Measurements from ENCODE around the gene TEX47.

The TEX47 gene

DNA sequence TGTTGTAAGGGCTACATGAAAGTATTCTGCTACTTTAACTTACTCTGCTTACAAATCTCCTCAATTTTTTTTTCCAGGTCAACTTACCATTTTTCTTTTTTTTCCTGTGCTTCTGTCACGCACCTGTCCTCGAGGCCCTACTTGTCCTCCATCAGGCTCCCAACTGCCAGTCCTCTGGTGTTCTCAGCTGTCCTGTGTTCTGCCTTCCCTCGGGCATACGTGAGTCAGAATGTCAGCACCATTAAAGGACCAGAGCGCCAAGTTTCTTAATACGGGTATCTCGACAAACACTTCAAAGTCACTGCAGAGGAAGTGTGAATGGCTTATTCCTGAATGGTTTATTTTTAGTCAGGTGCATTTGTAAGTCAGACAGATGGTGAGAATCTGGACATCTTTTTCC lies at the start of gene TEX47:
Gene TEX47, minus strand, starts transcription at position 185 of the 400 bp plus-strand sequence. CDS start 795 bp downstream, outside the sequence.
- FAIRE-seq (no peak), DNase-seq (ENCODE audit: insufficient read length, low spot score) (no peak)

DNA sequence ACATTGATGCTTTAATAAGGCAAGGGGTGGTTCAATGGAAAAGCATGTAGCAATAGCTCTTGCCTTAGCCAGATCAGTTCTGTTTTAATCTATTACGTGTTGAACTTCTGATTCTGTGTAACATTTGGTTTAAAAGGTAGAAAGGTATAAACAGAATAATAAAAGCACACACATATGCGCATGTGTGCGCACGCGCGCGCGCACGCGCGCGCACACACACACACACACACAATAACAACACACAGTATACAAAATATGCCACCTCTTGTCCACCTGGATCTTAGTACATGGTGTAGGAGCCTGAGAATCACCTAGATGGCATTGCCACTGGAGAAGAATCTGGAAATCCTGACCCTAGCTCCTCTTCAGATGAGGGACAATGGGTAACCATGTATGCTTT lies 49.6 kb upstream of the TEX47 start:
- DNase-seq (ENCODE audit: insufficient read length, low spot score) (no peak), FAIRE-seq (no peak)

DNA sequence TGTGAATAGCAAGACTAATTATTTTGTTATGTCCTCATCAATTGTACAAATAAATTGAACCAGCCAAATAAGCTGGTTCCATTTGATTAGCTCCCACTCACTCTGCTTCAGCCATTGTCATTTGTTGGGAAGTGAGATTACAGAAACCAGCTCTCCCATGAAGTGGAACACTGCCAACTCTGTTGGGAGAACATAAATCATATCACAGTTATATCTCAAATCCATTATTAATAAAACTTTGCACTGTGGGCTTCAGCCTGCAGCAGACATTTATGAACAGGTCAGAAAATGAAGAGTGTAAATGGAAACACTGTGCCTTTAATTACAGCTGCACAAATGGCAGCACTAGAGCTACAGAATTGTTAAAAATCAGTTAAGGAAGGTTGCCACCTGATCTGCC lies 46.7 kb upstream of the TEX47 start:
- DNase-seq (ENCODE audit: insufficient read length, low spot score) = no peak
- FAIRE-seq = no peak

DNA sequence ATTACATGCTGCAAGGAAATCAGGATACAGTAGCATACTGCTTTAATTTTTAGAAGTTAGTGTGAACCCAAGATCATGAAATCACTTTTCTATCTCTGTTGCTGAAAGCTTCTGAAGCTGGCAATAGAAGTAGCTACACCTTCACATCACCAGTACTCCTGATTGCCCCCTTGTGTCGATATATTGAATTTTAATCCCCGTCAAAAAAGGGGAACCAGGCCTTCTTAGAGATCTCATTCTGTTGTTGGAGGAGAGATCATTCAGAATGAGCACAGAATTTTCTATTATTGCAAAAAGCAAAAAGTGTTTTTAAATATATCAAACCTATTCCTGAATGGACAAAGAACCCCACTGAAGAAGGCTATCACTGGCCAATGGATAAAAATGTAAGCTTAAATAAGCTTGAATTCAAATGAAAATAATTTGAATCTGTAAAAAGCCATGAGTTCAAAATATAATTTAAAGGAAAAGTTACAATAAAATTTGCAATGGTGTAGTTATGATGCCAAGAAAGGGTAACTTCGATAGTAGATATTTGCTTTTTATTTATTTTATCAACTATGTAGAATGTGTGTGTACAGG lies 39.7 kb upstream of the TEX47 start:
- DNase-seq (ENCODE audit: insufficient read length, low spot score) (no peak), FAIRE-seq (no peak)

DNA sequence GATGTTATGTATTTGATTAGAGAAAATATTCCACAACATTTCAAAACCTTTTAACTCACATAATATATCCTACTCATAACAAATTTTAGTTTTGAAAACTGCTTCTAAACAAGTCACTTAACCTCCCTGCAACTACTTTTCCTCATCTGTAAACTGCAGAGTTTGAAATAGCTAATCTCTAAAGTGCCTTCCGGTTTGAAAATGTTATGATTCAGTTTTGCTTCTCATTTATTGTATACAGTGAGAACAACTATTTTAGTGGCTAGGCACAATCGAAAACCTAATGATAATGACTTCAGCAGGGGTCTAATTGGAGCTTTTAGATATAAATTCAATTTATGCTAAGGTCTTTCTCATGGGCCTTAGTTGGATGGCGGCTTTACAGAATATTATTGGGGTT lies 30.7 kb upstream of the TEX47 start:
- DNase-seq (ENCODE audit: insufficient read length, low spot score) (no peak), FAIRE-seq (no peak)

DNA sequence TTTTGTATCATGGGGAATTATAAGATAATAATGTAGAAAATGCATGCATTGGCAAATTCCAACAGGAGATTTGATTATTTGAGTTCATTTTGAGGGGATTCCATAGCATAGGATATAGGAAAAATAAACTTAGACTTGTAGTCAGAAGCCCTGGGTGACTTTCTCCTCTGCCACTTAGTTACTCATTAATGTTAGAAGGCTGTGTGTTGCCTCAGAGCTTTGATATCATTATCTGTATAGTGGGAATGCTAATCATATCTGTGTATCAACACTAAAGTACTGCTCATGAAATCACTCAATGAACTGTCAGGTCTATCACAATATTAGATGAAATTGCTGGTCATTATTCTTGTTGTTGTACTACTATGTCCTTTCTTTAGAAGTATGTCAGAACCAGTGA lies 23.0 kb upstream of the TEX47 start:
- no peak for FAIRE-seq
- DNase-seq (ENCODE audit: insufficient read length, low spot score) = no peak

DNA sequence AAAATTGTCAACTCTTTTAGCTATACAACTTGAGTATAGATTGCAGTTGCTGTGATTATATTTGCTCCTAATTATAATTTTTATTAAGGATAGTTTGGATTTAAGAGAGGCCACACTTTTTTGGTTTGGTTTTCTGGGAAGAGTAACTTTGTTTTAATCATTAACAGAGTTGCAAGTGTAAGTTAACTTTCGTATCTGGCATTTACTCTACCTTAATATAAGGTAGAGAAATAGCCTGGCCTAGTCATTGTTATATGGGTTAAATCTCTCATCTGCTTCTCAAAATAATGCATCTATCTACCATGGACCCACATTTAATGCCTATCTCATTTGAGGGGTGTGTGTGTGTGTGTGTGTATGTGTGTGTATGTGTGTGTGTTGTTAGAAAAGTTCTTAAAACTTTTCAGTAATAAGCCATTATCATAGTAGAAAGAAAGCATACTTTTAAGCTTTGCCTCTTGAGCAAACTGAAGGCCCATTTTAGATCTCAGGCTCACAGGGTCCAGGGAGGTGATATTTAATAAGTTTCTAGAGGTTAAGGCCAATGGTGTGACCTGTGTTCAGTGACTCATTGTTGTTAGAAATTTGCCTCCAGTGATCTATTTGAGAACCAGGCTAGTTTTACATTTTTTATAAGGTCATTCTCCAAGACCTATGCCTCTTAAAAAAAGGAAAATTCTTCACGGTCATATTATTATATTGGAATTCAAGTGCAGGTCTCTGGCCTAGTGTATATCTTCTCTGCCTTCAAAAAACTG lies 10.9 kb upstream of the TEX47 start:
- FAIRE-seq (no peak), DNase-seq (ENCODE audit: insufficient read length, low spot score) (no peak)

DNA sequence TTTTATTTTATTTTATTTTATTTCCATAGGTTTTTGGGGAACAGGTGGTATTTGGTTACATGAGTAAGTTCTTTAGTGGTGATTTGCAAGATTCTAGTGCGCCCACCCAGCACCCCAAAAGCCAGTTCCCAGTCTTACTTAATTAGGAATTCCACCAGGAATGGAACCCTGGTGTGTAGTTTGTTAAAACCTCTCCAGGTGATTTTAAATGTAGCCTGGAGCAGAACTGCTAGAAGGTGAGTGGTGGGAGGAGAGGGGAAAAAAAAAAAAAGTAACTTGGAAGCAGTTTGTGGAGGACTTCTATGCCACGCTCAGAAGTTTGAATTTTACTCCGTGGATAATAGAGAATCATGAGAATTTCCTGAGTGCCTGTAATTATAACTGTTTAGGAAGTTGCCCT lies 5.5 kb upstream of the TEX47 start:
- FAIRE-seq (no peak), DNase-seq (ENCODE audit: insufficient read length, low spot score) (no peak)

DNA sequence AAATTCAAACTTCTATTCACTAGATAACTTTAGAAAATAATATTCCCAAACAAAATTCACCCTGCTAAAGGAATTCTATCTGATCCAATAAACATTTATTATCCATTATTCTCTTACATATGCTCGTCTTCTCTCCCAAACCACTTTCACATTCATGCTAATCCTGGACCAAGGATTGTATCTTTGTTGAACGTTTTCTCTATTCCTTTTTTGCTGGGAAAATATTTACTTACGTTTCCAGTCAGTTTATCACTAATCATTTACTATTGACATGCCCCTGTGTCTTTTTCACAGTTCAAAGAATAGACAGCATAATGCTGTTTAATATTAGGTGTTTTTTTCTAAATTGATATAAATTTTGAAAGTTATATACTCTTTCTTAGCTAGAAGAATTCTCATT lies 3.2 kb downstream of the TEX47 start:
- FAIRE-seq (no peak), DNase-seq (ENCODE audit: insufficient read length, low spot score) (no peak)

DNA sequence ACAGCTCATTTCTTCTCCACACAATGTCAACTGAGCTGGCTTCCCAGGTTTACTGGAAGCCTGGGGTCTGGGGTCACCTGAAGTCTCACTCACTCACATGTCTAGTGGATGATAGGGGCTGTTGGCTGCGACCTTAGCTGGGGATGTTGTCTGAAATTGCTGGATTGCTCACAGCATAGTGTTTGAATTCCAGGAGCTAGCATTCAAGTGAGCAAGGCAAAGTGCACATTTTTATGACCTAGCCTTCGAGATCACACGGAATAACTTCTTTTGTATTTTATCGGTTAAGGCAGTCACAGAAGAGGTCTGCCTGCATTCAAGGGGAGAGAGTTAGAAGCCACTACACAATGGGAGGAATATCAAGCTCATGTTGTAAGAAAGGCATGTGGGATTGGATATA lies 3.6 kb downstream of the TEX47 start:
- FAIRE-seq (no peak), DNase-seq (ENCODE audit: insufficient read length, low spot score) (no peak)

DNA sequence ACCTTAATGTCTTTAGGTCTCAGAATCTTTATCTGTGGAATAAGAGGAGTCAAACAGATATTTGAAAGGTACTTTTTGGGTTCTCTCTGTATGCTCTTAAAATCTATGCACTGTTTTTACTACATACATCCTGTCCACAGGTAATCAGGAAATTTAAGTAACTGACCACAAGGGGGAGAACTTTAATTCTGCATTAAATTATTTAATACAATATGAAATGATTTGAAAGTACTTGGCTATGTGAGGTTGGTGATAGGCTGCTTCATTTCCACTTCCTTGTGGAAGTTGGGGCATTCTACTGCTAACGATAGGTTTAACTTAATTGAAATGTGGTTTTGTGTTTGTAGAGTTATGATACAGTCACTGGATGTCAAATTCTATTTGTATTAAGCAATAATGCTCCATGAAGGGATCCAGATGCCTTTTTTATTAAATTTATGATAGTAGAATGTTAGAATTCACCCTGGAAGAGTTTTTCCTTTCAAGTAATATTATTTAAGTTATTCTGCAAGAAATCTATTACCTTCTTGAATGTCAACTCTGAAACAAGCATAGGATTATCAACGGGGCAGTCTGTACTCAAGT lies 6.0 kb downstream of the TEX47 start:
- FAIRE-seq = no peak
- DNase-seq (ENCODE audit: insufficient read length, low spot score) = no peak

DNA sequence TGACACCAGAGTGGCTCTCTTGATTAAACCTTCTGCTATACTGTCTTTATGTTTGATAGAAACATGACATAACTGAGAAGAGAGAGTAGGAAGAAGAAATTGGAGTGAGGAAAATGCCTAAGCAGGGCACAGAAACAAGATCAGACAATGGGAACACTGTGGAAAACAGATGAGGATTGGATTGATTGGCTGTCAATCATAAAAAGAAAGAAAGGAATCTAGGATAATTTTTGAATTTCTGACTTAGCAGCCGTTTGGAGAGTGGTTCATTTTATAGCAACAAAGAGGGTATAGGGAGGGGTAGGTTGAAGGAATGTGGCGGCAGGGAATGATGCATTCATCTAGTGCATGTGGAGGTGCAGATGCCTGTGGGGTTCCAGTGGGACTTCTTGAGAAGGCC lies 7.8 kb downstream of the TEX47 start:
- no peak for FAIRE-seq
- no peak for DNase-seq (ENCODE audit: insufficient read length, low spot score)

DNA sequence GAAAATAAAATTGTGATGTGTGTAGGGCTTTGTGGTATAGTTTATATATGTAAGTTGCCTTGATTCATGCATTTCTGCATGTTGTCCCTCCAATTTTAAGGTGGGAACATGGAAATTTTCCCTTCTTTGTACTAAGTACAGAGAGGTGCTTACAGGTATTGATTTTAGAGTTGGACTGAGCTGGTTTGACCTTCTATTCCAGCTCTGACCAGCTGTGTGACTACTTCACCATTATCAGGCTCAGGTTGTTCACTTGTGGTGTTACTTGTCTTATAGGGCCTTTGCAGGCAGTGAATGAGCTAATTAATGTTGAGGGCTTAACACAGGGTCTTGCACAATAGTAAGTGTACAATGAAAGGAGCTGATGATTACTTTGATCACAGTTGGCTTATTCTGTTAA lies 19.7 kb downstream of the TEX47 start:
- FAIRE-seq (no peak), DNase-seq (ENCODE audit: insufficient read length, low spot score) (no peak)

DNA sequence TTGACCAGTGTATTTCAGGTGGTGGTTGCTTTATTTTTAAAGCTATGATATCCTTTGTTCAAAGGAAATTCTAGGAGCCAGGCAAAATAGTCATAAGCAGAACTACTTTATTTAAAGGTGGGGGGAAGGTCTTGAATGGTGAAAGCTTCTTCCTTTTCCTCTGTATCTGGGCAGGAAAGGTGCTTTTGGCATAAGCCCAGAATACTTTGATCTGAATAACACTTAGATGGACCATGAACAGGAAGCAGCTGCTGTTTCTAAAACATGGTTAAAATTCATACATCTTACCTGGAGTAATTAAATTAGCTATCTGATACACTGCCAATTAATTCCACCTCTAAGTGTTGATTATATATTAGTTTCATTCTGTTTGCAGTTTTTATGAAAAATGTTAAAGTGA lies 22.8 kb downstream of the TEX47 start:
- no peak for FAIRE-seq
- DNase-seq (ENCODE audit: insufficient read length, low spot score) = no peak

DNA sequence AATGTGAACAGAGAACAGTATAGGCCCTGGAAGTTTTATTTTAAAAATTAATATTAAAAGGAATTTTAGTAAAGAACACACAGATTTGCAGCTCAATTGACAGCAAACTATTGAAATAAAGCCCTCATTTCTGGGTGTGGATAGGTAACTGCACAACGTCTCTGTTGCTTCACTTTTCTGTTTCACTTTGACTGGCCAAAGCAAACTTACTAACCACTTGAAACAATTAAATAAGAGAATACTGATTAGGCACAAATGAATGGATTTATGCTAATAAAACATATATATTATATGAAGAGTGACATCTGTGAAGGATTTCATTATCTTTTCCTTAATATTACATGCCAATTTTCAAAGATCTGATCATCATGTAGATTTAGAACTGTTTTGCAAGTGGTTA lies 24.1 kb downstream of the TEX47 start:
- no peak for DNase-seq (ENCODE audit: insufficient read length, low spot score)
- FAIRE-seq = no peak

DNA sequence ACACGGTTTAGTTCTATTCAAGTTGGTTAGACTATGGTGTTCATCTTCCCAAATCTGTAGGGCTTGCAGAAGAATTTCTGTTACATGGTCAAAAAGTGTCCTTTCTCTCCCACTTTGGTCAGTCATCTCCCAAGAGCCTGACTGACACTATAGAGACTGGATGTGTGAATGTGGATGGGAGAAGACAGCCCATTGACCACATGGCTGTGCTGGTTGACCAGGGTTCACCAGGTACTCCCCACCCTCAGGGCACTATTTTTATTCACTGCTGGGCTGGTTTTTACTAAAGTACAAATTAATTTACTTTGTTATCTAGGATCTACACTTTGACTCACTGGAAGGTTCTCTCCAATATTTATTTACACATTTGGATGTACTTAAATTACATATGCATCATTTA lies 33.8 kb downstream of the TEX47 start:
- DNase-seq (ENCODE audit: insufficient read length, low spot score) (no peak), FAIRE-seq (no peak)

DNA sequence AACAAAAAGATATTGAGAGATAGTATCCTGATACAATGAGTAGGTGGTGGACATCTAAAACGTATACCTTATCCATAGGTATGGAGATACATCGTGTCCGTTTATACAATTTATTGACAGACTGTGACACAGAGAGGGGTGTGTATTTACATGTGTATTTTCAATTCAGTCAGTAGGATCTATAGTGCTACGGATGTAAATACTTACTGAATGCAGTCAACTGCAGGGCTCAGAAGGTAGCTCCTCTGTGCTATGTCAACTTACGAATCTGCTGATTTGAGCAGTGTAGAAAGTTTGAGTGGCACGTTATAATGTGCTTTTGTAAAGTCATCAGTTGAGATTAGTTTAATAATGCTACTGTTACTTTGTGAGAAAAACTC lies 35.4 kb downstream of the TEX47 start:
- no peak for FAIRE-seq
- DNase-seq (ENCODE audit: insufficient read length, low spot score) = no peak

DNA sequence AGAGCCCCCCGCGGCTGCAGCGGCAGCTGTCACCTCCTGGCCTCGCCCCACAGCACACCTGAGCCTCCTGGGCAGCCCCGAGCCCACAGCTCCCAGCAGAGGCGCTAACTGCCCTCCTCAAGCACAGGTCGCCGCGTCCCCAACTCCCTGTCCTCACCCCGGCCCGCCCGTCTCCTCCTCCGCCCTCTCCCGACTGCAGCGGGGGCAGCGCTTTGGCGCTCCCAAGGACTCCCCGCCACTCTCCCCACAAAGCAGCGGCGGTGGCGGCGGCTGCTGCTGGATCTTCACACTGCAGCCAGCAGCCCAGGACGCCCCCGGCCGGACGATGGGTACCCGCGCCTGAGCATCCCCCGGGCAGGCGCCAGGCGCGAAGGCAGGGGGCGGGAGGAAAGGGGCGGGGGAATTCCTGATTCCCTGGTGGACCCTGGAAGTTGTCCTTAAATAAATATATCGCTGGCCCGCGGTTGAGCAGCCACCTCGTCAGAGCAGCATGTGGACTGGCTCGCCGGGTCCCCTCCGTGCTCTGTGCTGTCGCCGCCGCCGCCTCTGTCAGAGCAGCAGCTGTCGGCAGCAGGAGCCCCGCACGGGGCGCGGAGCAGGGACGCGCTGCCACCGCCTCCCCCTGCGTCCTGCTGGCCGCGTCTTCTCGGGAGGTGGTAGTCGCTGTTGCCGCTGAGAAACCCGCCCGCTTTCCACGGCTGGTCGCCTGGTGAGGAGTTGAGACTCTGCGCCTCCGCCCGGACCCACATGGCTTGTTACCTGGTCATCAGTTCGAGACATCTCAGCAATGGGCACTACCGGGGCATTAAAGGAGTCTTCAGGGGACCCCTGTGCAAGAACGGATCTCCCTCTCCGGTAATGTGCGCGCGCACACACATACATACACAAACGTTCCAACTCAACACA lies 36.1 kb downstream of the TEX47 start, which contains the start of gene ZNF804B:
Gene ZNF804B, plus strand, starts transcription at position 471 of the 906 bp plus-strand sequence. Its CDS starts 277 bp downstream, at position 748.
- DNase-seq (ENCODE audit: insufficient read length, low spot score) (no peak), FAIRE-seq (no peak)

DNA sequence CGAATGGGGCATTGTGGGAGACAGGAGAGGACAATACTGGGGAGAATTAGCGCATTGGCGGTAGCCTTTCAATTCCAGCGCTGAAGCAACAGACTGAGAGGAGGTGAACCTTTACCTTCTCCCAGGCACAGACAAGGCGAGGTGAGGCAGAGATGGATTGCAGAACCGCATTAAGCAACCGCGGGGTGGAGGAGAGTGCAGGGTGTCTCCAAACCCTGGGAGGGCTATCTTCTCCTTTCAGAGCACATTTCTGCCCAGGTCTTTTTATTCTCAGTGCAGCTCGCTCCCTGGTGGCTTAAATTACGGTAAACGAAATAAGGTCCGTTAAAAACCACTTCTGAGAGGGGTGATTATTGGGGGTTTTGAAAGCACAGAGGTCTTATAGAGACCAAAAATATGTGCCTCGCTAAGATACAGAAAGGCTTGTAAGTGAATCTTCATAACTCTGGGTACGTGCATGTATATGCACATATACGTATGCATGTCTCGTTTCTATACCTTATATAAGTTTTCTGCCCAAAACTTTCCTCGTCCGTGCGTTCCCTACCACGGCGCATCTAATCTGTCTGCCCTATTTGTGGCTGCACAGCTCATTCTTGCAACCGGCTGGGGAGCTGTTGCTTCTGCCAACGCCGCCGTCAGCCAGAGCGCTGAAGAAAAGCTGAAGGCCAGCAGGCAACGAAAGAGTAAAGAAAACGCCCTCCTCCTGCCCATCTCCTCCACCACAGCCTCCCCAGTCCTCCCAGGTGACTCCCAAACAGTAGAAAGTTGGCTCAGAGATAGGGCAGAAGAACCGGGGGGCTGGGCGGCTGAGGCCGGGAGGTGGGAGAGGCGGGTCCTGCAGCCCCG lies 36.9 kb downstream of the TEX47 start:
- no peak for FAIRE-seq
- no peak for DNase-seq (ENCODE audit: insufficient read length, low spot score)

DNA sequence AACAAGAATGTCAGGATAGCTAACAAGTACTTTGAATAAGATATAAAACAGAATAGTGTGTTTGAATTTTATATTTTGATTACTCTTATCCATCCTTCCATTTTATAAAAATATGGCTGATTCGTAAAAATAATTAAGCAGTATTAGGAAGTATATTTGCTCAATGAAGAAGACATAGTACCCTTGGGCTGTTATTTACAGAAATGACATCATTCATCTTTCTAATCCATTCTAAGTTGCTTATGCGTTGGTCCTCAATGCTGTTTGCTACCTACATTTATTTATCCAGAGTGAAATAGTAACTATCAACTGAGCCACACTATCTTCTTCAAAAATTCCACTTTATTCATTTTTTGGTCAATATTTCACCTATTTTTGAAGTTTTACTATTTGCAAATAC lies 38.2 kb downstream of the TEX47 start:
- no peak for FAIRE-seq

More for the DNA sequence above, 38.2 kb downstream of the TEX47 start:
- no peak for DNase-seq (ENCODE audit: insufficient read length, low spot score)
